GM19372 (cell line): ENCODE results near the gene CDH5.

ENCODE experiments used
- ATAC-seq: cut with Tn5 transposase; IDR thresholded peaks from one replicate; pipeline ENCODE4 v1.9.1; 2021; ENCODE audit warnings: mild to moderate bottlenecking, low read depth, moderate library complexity; ENCODE audit not compliant: unreplicated experiment

Gene CDH5

GRCh38 chr16:66388350-66389139 lies 22.1 kb downstream of the CDH5 start:
- ATAC-seq, result no peak

GRCh38 chr16:66389256-66390176 lies 23.0 kb downstream of the CDH5 start:
- no peak for ATAC-seq

- no peak for ATAC-seq
Observed at GRCh38 chr16:66390346-66391108, 24.0 kb downstream of the CDH5 start.

DNA sequence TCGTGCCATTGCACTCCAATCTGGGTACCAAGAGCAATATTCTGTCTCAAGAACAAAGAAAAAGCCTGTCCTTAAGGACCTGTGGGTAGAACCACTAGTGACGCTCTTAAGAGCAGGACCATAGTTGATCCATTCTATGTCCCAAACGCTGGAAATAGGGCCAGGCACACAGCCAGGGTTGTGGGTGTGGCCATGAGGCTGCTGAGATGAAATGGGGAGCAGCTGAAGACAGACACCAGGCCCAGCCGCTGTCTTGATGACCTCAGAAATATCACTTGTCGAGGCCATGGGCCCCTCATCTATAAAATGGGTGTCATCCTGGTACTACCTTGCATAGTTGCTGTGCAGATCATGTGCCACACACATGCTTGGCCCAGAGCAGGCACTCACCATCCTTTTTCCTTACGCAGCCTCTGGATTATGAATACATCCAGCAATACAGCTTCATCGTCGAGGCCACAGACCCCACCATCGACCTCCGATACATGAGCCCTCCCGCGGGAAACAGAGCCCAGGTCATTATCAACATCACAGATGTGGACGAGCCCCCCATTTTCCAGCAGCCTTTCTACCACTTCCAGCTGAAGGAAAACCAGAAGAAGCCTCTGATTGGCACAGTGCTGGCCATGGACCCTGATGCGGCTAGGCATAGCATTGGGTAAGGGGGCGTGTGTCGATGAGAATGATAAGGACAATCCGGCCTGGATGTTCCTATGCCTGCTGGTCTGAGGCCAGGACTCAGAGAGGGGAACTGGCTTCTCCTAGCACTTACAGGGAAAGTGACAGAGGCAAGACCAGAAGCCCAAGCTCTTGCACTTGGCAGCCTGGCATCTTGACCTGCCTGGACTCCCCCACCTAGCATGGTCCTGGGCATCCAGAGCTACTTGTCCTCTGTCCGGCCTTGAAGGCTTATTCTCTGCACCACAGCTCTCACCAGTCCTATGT lies 25.5 kb downstream of the CDH5 start:
- ATAC-seq, result no peak

DNA sequence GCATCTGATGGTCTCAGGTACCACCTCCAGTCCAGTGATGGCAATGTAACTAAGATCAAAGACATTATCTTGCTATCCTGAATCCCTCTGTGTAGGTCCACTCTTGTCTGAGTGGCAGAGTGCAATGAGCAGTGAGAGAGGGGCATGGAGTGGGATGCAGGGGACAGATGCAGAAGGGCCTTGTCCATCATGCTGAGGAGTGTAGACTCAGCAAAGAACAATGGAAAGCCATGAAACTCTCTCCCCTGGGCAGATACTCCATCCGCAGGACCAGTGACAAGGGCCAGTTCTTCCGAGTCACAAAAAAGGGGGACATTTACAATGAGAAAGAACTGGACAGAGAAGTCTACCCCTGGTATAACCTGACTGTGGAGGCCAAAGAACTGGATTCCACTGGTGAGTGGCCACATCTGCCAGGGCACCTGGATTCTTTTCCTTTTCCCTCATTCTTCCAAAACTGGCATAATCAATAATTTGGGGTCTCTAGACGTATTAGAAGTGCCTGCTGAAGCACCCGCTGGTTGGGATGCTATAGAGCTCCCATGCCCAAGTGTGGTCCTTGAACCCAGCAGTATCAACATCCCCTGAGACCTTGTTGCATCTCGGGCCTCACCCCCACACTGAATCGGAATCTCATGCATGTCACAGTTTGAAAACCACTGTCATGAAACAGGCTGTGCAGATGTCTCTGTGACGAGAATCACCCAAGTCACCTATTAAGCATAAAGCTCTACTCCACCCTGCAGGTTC lies 29.5 kb downstream of the CDH5 start:
- no peak for ATAC-seq

- ATAC-seq, result no peak
Observed at GRCh38 chr16:66397736-66398433, 31.4 kb downstream of the CDH5 start.

DNA sequence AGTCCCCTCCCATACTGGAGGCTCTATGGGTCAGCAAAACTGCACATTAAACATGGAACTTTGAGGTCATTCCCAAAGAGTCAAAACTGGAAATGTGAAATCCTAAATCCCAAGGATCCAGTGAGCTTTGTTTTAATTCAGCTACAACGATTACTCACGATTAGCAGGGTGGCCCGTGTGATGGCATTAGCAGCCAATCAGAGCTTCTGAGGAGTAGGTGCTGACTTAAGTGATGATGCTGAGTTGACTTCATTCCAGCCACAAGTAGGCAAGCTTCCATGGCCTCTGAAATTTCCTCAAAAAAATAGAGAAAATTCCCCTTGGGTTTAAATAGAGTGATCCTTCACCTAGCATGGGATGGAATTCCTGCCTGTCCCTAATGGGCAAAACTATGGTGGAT lies 32.5 kb downstream of the CDH5 start:
- no peak for ATAC-seq

GRCh38 chr16:66399930-66400329 lies 33.4 kb downstream of the CDH5 start:
- ATAC-seq, result no peak

DNA sequence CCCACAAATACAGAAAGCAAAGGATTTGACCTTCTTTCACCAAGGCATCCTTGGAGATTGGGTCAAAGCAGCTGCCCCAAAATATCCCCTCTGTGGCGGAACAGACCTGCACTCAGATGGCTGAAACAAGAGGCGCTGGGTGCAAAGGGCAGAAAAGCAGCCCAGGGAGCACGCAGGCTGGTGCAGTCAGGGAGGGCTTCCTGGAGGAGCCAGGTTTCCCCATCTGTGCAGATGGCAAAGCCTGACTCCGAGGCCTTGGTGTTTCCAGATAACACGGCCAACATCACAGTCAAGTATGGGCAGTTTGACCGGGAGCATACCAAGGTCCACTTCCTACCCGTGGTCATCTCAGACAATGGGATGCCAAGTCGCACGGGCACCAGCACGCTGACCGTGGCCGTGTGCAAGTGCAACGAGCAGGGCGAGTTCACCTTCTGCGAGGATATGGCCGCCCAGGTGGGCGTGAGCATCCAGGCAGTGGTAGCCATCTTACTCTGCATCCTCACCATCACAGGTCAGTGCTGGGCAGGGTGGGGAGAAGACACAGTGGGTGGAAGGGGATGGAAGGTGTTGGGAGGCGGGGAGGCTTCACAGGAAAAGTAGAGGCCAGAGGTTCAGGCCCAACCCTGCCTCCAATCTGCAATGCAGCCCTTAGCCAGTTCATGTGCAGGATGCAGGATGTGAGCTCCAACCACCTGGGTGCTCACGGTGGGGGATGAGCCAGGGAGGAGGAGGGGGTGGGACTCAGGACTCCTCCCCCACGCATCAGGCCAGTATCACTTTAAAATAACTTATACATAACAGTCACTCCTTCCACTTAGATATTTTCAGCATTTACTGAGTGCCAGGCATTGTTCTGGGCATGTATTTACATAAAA lies 34.3 kb downstream of the CDH5 start:
- no peak for ATAC-seq

GRCh38 chr16:66401610-66402009 lies 35.1 kb downstream of the CDH5 start:
- no peak for ATAC-seq

GRCh38 chr16:66402166-66402565 lies 35.7 kb downstream of the CDH5 start:
- no peak for ATAC-seq

GRCh38 chr16:66402591-66403230 lies 36.2 kb downstream of the CDH5 start:
- no peak for ATAC-seq

DNA sequence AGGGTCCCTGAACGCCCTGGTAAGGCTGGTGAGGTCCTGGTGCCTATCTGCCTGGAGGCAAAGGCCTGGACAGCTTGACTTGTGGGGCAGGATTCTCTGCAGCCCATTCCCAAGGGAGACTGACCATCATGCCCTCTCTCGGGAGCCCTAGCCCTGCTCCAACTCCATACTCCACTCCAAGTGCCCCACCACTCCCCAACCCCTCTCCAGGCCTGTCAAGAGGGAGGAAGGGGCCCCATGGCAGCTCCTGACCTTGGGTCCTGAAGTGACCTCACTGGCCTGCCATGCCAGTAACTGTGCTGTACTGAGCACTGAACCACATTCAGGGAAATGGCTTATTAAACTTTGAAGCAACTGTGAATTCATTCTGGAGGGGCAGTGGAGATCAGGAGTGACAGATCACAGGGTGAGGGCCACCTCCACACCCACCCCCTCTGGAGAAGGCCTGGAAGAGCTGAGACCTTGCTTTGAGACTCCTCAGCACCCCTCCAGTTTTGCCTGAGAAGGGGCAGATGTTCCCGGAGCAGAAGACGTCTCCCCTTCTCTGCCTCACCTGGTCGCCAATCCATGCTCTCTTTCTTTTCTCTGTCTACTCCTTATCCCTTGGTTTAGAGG lies 37.1 kb downstream of the CDH5 start:
- ATAC-seq, result no peak

GRCh38 chr16:66405057-66405783 lies 38.7 kb downstream of the CDH5 start:
- no peak for ATAC-seq

DNA sequence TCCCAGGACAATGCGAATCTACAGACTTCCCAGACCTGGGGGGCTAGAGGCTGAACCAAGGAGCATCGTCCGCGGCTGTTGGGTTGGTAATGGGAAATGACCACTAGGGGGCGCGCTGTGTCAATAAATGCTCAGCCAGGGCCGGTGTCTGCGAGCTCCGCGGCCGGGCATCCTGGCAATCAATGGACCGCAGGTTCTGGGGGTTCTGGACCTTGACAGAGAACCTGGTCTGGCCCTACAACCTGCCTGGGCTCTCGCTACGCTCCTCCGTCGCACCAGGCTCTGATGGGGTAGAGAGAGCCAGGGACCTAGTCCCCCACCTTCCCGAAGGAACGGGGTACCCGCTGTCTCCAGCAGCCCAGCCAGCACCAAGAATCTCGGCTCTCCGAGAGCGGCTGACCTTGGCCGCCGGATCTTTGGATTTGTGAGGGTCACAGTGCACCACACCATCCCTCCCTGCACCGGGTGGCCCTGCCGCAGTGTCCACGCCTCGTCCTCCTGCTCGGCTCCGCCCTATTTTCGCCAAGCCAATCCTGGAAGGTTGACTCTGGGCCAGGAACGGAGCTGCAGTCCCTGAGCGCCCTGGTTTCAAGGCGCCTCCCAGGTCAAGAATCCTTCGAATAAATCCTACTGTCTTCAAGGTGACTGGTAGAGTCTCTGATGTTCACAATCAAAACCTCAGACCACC lies 40.2 kb downstream of the CDH5 start:
- ATAC-seq, result no peak
